ENCODE results near the gene MXD3.
A peak's percentile ranks its signal among the peaks of the same experiment; 100 is the strongest.

MXD3 gene

GRCh38 chr5:177302354-177303110 is 9.2 kb downstream of the MXD3 start:
- no peak for DNase-seq

- DNase-seq: peak in 2 of 3 donors; percentile 44 to 54
Observed at GRCh38 chr5:177301503-177302165, 10.1 kb downstream of the MXD3 start.

- DNase-seq: peak; percentile 48 to 72 (median 57)
Observed at GRCh38 chr5:177300951-177301350, 10.7 kb downstream of the MXD3 start.

GRCh38 chr5:177300236-177300880 is 11.3 kb downstream of the MXD3 start:
- peak; percentile 94 to 97 (median 95) for DNase-seq

GRCh38 chr5:177299697-177300096 is 12.0 kb downstream of the MXD3 start:
- no peak for DNase-seq

GRCh38 chr5:177297922-177298321 is 13.8 kb downstream of the MXD3 start:
- DNase-seq: no peak

- DNase-seq: peak in 2 of 3 donors; percentile 14 to 35
Observed at GRCh38 chr5:177296581-177296980, 15.1 kb downstream of the MXD3 start.

- peak; percentile 40 to 41 (median 40) for DNase-seq
Observed at GRCh38 chr5:177295924-177296323, 15.8 kb downstream of the MXD3 start.

GRCh38 chr5:177294632-177295031 is 17.1 kb downstream of the MXD3 start:
- DNase-seq: no peak

- DNase-seq: no peak
Observed at GRCh38 chr5:177293819-177294581, 17.7 kb downstream of the MXD3 start.

GRCh38 chr5:177291735-177292134 is 20.0 kb downstream of the MXD3 start:
- no peak for DNase-seq

- no peak for DNase-seq
Observed at GRCh38 chr5:177290816-177291596, 20.7 kb downstream of the MXD3 start.

GRCh38 chr5:177288191-177288590 is 23.5 kb downstream of the MXD3 start:
- DNase-seq: no peak

- DNase-seq: no peak
Observed at GRCh38 chr5:177276886-177277285, 34.8 kb downstream of the MXD3 start.

GRCh38 chr5:177275883-177276282 is 35.8 kb downstream of the MXD3 start:
- no peak for DNase-seq

GRCh38 chr5:177271113-177271512 is 40.6 kb downstream of the MXD3 start:
- DNase-seq: no peak

- no peak for DNase-seq
Observed at GRCh38 chr5:177270653-177271052, 41.0 kb downstream of the MXD3 start.

- DNase-seq: no peak
Observed at GRCh38 chr5:177269976-177270375, 41.7 kb downstream of the MXD3 start.

- no peak for DNase-seq
Observed at GRCh38 chr5:177269232-177269895, 42.3 kb downstream of the MXD3 start.

- no peak for DNase-seq
Observed at GRCh38 chr5:177265395-177265794, 46.3 kb downstream of the MXD3 start.

- DNase-seq: no peak
Observed at GRCh38 chr5:177264178-177264577, 47.5 kb downstream of the MXD3 start.

- DNase-seq: no peak
Observed at GRCh38 chr5:177261510-177261909, 50.2 kb downstream of the MXD3 start.
